Measurements from ENCODE around the gene PRSS56.
"Not testable (repeated sequence)": the region's sequence is repeated elsewhere in the genome, so short reads cannot be mapped to it uniquely, and the experiment has no call there.

Gene PRSS56

DNA sequence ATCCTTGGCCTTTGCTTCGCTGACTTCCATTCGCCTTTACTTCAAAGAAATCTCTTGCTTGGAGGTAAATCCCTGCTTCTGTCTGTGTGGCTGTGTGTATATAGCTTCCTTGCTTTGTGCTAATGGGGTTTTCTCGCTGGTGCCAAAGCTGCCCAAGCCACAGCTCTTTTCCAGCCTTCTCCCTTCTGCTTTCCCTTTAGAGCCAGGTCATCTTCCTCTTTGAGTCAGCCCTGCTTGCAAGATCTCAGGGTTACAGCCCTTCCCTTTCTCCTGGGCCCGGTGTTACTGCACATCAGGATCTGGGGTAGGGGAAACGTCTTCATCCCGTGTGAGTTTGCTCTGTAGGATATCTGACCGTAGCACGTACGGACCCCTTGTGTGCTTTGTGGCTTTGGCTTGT is 49.4 kb downstream of the PRSS56 start:
- H3K9ac ChIP-seq (ENCODE audit: low read length) = no peak overlapping the region
- H3K18ac ChIP-seq (ENCODE audit: low read length) = no peak overlapping the region
- H3K14ac ChIP-seq (ENCODE audit: low read length) = no peak overlapping the region
- no peaks in the 10 kb centered on the region for H3K27me3 ChIP-seq (ENCODE audit: insufficient read depth, low read length)
- H3K27ac ChIP-seq (ENCODE audit: low read depth, low read length) = no peak overlapping the region
- H3K79me1 ChIP-seq (ENCODE audit: low read length) = no peaks in the 10 kb centered on the region
- no peak overlapping the region for H4K12ac ChIP-seq (ENCODE audit: low read depth, low read length)
- no peak overlapping the region for H3K23ac ChIP-seq (ENCODE audit: low read length)
- no peak overlapping the region for H2AFZ ChIP-seq (ENCODE audit: insufficient read depth, low read length, poor library complexity)
- no peak overlapping the region for H2BK5ac ChIP-seq (ENCODE audit: low read depth, low read length, poor library complexity)
- H3K4ac ChIP-seq (ENCODE audit: low read depth, low read length) = no peak overlapping the region
- H3K36me3 ChIP-seq (ENCODE audit: control insufficient read depth in 1 of 2, insufficient read depth in 2 of 2, low read length in 2 of 2) = peaks cover 39 to 67% of the 10 kb centered on the region in 2 experiments
- no peak overlapping the region for H4K91ac ChIP-seq (ENCODE audit: low read depth, low read length)
- H3K4me2 ChIP-seq (ENCODE audit: low read length) = no peak overlapping the region
- H4K8ac ChIP-seq (ENCODE audit: low read depth, low read length) = no peak overlapping the region
- WGBS (ENCODE audit: extremely low coverage, insufficient coverage, insufficient read length) = no CpG with 5 or more reads among the region's 9 CpGs
- H3K9me3 ChIP-seq (ENCODE audit: insufficient read depth, low read depth, low read length) = no peaks in the 10 kb centered on the region
- no peak overlapping the region for H2BK120ac ChIP-seq (ENCODE audit: insufficient read depth, low read length, poor library complexity)
- no peak for DNase-seq
- no peaks in the 10 kb centered on the region for H3K4me1 ChIP-seq (ENCODE audit: control insufficient read depth in 1 of 2, insufficient read depth in 2 of 2, low read length in 2 of 2)
- no peak overlapping the region for H2AK5ac ChIP-seq (ENCODE audit: low read length)
- H3K4me3 ChIP-seq (ENCODE audit: low read depth, low read length) = no peak overlapping the region
- H3K79me2 ChIP-seq (ENCODE audit: control insufficient read depth, insufficient read depth, low read length, poor library complexity) = no peaks in the 10 kb centered on the region
- H2BK12ac ChIP-seq (ENCODE audit: low read length) = no peak overlapping the region

DNA sequence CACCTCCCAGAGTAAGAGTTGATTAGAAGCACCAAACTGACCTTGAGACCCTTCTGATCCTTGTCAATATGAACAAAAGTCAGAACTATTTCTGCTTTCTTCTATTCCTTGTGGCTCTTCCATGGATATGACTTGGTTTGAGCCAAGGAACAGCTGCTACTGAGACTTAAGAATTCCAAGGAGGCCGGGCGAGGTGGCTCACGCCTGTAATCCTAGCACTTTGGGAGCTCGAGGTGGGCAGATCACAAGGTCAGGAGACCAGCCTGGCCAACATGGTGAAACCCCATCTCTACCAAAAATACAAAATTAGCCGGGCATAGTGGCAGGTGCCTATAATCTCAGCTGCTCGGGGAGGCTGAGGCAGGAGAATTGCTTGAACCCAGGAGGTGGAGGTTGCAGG is 50.3 kb downstream of the PRSS56 start:
- not testable (repeated sequence) for H3K79me1 ChIP-seq (ENCODE audit: low read length); H2BK12ac ChIP-seq (ENCODE audit: low read length); H3K79me2 ChIP-seq (ENCODE audit: control insufficient read depth, insufficient read depth, low read length, poor library complexity); H3K4me3 ChIP-seq (ENCODE audit: low read depth, low read length); H3K4me2 ChIP-seq (ENCODE audit: low read length); H3K27me3 ChIP-seq (ENCODE audit: insufficient read depth, low read length); H2AK5ac ChIP-seq (ENCODE audit: low read length); H3K27ac ChIP-seq (ENCODE audit: low read depth, low read length); H3K23ac ChIP-seq (ENCODE audit: low read length); H2BK120ac ChIP-seq (ENCODE audit: insufficient read depth, low read length, poor library complexity); DNase-seq; H3K9me3 ChIP-seq (ENCODE audit: insufficient read depth, low read depth, low read length); H4K12ac ChIP-seq (ENCODE audit: low read depth, low read length); H4K91ac ChIP-seq (ENCODE audit: low read depth, low read length); H3K14ac ChIP-seq (ENCODE audit: low read length); H3K4me1 ChIP-seq (ENCODE audit: control insufficient read depth in 1 of 2, insufficient read depth in 2 of 2, low read length in 2 of 2); H2BK5ac ChIP-seq (ENCODE audit: low read depth, low read length, poor library complexity); H3K9ac ChIP-seq (ENCODE audit: low read length); H3K18ac ChIP-seq (ENCODE audit: low read length); H4K8ac ChIP-seq (ENCODE audit: low read depth, low read length); H2AFZ ChIP-seq (ENCODE audit: insufficient read depth, low read length, poor library complexity); H3K4ac ChIP-seq (ENCODE audit: low read depth, low read length)
- no CpG with 5 or more reads among the region's 6 CpGs for WGBS (ENCODE audit: extremely low coverage, insufficient coverage, insufficient read length)
- H3K36me3 ChIP-seq (ENCODE audit: control insufficient read depth in 1 of 2, insufficient read depth in 2 of 2, low read length in 2 of 2) = peaks cover 36 to 64% of the 10 kb centered on the region in 2 experiments

DNA sequence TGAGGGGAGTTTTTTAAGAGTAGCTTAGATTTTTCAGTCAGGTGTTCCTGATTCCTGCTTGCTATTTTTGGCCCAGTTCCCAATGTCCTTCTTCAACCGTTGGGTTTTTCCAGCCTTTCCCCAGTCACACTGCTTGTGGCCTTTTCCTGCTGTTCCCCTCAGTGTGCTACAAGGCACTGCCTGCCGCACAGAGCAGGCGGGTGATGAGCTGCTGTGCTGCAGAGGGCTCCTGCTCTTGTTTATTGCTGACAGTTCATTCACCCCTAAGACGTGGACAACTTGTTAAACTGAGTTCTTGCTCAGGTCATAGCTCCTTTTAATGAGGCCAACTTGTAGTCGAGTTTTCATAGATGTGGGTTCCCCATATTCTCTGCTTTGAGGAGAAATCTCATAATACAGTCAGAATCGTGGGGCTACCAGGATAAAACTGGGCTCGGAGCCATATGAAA is 50.9 kb downstream of the PRSS56 start:
- Histone ChIP-seq H2AFZ (ENCODE audit: insufficient read depth, low read length, poor library complexity) (no peak overlapping the region), H2AK5ac (ENCODE audit: low read length) (no peak overlapping the region), H3K14ac (ENCODE audit: low read length) (no peak overlapping the region), H3K4me2 (ENCODE audit: low read length) (no peak overlapping the region), H2BK5ac (ENCODE audit: low read depth, low read length, poor library complexity) (no peak overlapping the region), H3K27me3 (ENCODE audit: insufficient read depth, low read length) (no peaks in the 10 kb centered on the region), H3K4me1 (ENCODE audit: control insufficient read depth in 1 of 2, insufficient read depth in 2 of 2, low read length in 2 of 2) (no peaks in the 10 kb centered on the region), H4K91ac (ENCODE audit: low read depth, low read length) (no peak overlapping the region), H2BK12ac (ENCODE audit: low read length) (no peak overlapping the region), H4K12ac (ENCODE audit: low read depth, low read length) (no peak overlapping the region), H3K9ac (ENCODE audit: low read length) (no peak overlapping the region), H3K27ac (ENCODE audit: low read depth, low read length) (no peak overlapping the region), H3K23ac (ENCODE audit: low read length) (no peak overlapping the region), H3K4ac (ENCODE audit: low read depth, low read length) (no peak overlapping the region), H4K8ac (ENCODE audit: low read depth, low read length) (no peak overlapping the region), H3K9me3 (ENCODE audit: insufficient read depth, low read depth, low read length) (no peaks in the 10 kb centered on the region), H3K79me1 (ENCODE audit: low read length) (no peaks in the 10 kb centered on the region), H3K79me2 (ENCODE audit: control insufficient read depth, insufficient read depth, low read length, poor library complexity) (no peaks in the 10 kb centered on the region), H3K4me3 (ENCODE audit: low read depth, low read length) (no peak overlapping the region), H2BK120ac (ENCODE audit: insufficient read depth, low read length, poor library complexity) (no peak overlapping the region), H3K18ac (ENCODE audit: low read length) (no peak overlapping the region), H3K36me3 (ENCODE audit: control insufficient read depth in 1 of 2, insufficient read depth in 2 of 2, low read length in 2 of 2) (peaks cover 32 to 59% of the 10 kb centered on the region in 2 experiments)
- no CpG with 5 or more reads among the region's 7 CpGs for whole genome bisulfite sequencing (ENCODE audit: extremely low coverage, insufficient coverage, insufficient read length)
- no peak for DNase-seq

DNA sequence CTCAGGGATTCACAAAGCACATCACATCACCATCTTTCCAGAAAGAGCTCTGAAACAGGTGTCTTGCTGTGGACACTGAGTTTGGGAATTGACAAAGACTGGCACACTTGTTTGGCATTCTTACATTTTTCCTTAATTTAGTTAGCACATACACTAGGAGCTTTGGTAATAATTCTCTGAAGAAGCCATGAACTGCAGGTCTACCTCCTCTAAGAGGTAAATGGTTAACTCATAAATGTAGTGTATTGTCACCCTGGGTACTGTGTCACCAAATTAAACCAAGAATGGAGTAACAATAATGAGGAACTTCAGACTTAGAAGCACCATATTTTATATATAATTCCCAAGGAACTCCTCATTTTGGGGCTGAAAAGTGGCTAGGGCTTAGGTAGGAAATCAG is 52.9 kb downstream of the PRSS56 start:
- H4K12ac ChIP-seq (ENCODE audit: low read depth, low read length) = no peak overlapping the region
- no peak overlapping the region for H3K9ac ChIP-seq (ENCODE audit: low read length)

More for the DNA sequence above, 52.9 kb downstream of the PRSS56 start:
- no peak overlapping the region for H4K8ac ChIP-seq (ENCODE audit: low read depth, low read length)
- H3K27ac ChIP-seq (ENCODE audit: low read depth, low read length) = no peak overlapping the region
- H3K4ac ChIP-seq (ENCODE audit: low read depth, low read length) = no peak overlapping the region
- no peak overlapping the region for H2AFZ ChIP-seq (ENCODE audit: insufficient read depth, low read length, poor library complexity)
- H2BK120ac ChIP-seq (ENCODE audit: insufficient read depth, low read length, poor library complexity) = no peak overlapping the region
- no peak overlapping the region for H3K4me2 ChIP-seq (ENCODE audit: low read length)
- no peak overlapping the region for H4K91ac ChIP-seq (ENCODE audit: low read depth, low read length)
- no peak overlapping the region for H3K23ac ChIP-seq (ENCODE audit: low read length)
- H3K79me2 ChIP-seq (ENCODE audit: control insufficient read depth, insufficient read depth, low read length, poor library complexity) = no peaks in the 10 kb centered on the region
- no peak overlapping the region for H3K4me3 ChIP-seq (ENCODE audit: low read depth, low read length)
- no peaks in the 10 kb centered on the region for H3K79me1 ChIP-seq (ENCODE audit: low read length)
- H3K14ac ChIP-seq (ENCODE audit: low read length) = no peak overlapping the region
- no peaks in the 10 kb centered on the region for H3K27me3 ChIP-seq (ENCODE audit: insufficient read depth, low read length)
- H2AK5ac ChIP-seq (ENCODE audit: low read length) = no peak overlapping the region
- H2BK12ac ChIP-seq (ENCODE audit: low read length) = no peak overlapping the region
- H3K18ac ChIP-seq (ENCODE audit: low read length) = no peak overlapping the region
- no peaks in the 10 kb centered on the region for H3K9me3 ChIP-seq (ENCODE audit: insufficient read depth, low read depth, low read length)
- no peak overlapping the region for H2BK5ac ChIP-seq (ENCODE audit: low read depth, low read length, poor library complexity)
- peaks cover 22 to 43% of the 10 kb centered on the region in 2 experiments for H3K36me3 ChIP-seq (ENCODE audit: control insufficient read depth in 1 of 2, insufficient read depth in 2 of 2, low read length in 2 of 2)
- peaks cover 0 to 3% of the 10 kb centered on the region in 2 experiments for H3K4me1 ChIP-seq (ENCODE audit: control insufficient read depth in 1 of 2, insufficient read depth in 2 of 2, low read length in 2 of 2)
- no peak for DNase-seq
